Suprapubic skin (tissue), 4 donors: Measurements from ENCODE around the gene AUTS2. TPM values are rescaled to one million over a fixed set of nuclear protein-coding genes. Genes with fewer than 3 reads are reported as not detected.

Source experiments
- DNase-seq, 2 donors: peaks; one replicate each; pipeline ENCODE4 v3.0.0-alpha.2; 2019; ENCODE audit warnings: low spot score in 2 of 2
- H3K27ac ChIP-seq: fragments of 200-600 bp; sonication (generic); one replicate; pipeline ENCODE4 v1.5.1; 2019
- H3K27me3 ChIP-seq: fragments of 200-600 bp; sonication (generic); one replicate; pipeline ENCODE4 v1.5.1; 2019
- H3K36me3 ChIP-seq: fragments of 200-600 bp; sonication (generic); one replicate; pipeline ENCODE4 v1.5.1; 2019
- H3K4me1 ChIP-seq: fragments of 200-600 bp; sonication (generic); one replicate; pipeline ENCODE4 v1.5.1; 2019
- H3K4me3 ChIP-seq: fragments of 200-600 bp; sonication (generic); one replicate; pipeline ENCODE4 v1.5.1; 2019; ENCODE audit warnings: mild to moderate bottlenecking
- H3K9me3 ChIP-seq: fragments of 200-600 bp; sonication (generic); one replicate; pipeline ENCODE4 v1.5.1; 2019
- CTCF ChIP-seq, 2 donors: fragments of 200-600 bp in 1 of 2; fragments of 450-650 bp in 1 of 2; sonication (generic) in 1 of 2; IDR thresholded peaks; one replicate each; pipeline ENCODE4 v1.5.1; 2016 to 2019; ENCODE audit warnings: antibody characterized with exemption in 2 of 2, mild to moderate bottlenecking in 1 of 2, moderate library complexity in 1 of 2
- EP300 ChIP-seq: sonication (generic); formaldehyde crosslinking; IDR thresholded peaks from one replicate; pipeline ENCODE4 v1.6.1; 2017; ENCODE audit warnings: antibody characterized with exemption
- POLR2A ChIP-seq, 2 donors: fragments of 450-650 bp; IDR thresholded peaks; one replicate each; pipeline ENCODE4 v1.6.1; 2017; ENCODE audit warnings: antibody characterized with exemption in 2 of 2, mild to moderate bottlenecking in 2 of 2, moderate library complexity in 2 of 2
- POLR2AphosphoS5 ChIP-seq, 3 donors: sonication (generic); formaldehyde crosslinking; IDR thresholded peaks; one replicate each; pipeline ENCODE4 v1.6.1; 2017; ENCODE audit warnings: antibody characterized with exemption in 3 of 3
- WGBS: methylation state at CpG from one replicate; pipeline ENCODE4 v1.1.5; 2018; 5-methylcytosine and 5-hydroxymethylcytosine counted together
- total RNA-seq, 4 donors: library from RNA; depleted of rRNA; stranded (reverse); fragments of >200 nt; gene quantifications; one replicate each; pipeline ENCODE4 v1.1.0, GENCODE V29; 2016

The AUTS2 gene
- total RNA-seq, 4 donors from 2014 or later = 31.0 to 102 (median 56.4) TPM

GRCh38 chr7:69668339-69668870, 70.1 kb downstream of the AUTS2 start:
- H3K27me3 ChIP-seq = no peaks in the 10 kb centered on the region
- H3K36me3 ChIP-seq = no peaks in the 10 kb centered on the region
- 31% methylated on average over 1 of the region's 1 CpG for WGBS
- TF ChIP-seq POLR2A (IDR thresholded peaks at IDR 0.05) (no peak), EP300 (no peak), CTCF (IDR thresholded peaks at IDR 0.05) (no peak), POLR2AphosphoS5 (IDR thresholded peaks at IDR 0.05) (no peak)
- no peak for DNase-seq
- no peak overlapping the region for H3K27ac ChIP-seq
- H3K4me3 ChIP-seq = no peak overlapping the region
- H3K4me1 ChIP-seq = peaks cover 20% of the 10 kb centered on the region
- H3K9me3 ChIP-seq = no peaks in the 10 kb centered on the region

- TF ChIP-seq POLR2AphosphoS5 (IDR thresholded peaks at IDR 0.05) (no peak), CTCF (IDR thresholded peaks at IDR 0.05) (no peak), EP300 (no peak)
- DNase-seq = no peak
- 25% methylated on average over 4 of the region's 4 CpGs for WGBS
- no peaks in the 10 kb centered on the region for H3K36me3 ChIP-seq
- H3K27me3 ChIP-seq = no peaks in the 10 kb centered on the region
- peaks cover 35% of the 10 kb centered on the region for H3K4me1 ChIP-seq
- no peaks in the 10 kb centered on the region for H3K9me3 ChIP-seq
- H3K27ac ChIP-seq = no peak overlapping the region
- H3K4me3 ChIP-seq = no peak overlapping the region
Measured at GRCh38 chr7:69670701-69671100, 72.4 kb downstream of the AUTS2 start.

GRCh38 chr7:69673074-69673473, 74.8 kb downstream of the AUTS2 start:
- no peak for DNase-seq
- TF ChIP-seq EP300 (no peak), POLR2AphosphoS5 (IDR thresholded peaks at IDR 0.05) (no peak), POLR2A (IDR thresholded peaks at IDR 0.05) (no peak), CTCF (IDR thresholded peaks at IDR 0.05) (no peak)
- no peak overlapping the region for H3K27ac ChIP-seq
- peaks cover 45% of the 10 kb centered on the region for H3K4me1 ChIP-seq
- H3K27me3 ChIP-seq = no peaks in the 10 kb centered on the region
- H3K4me3 ChIP-seq = no peak overlapping the region
- no peaks in the 10 kb centered on the region for H3K9me3 ChIP-seq
- 100% methylated on average over 2 of the region's 2 CpGs for WGBS
- no peaks in the 10 kb centered on the region for H3K36me3 ChIP-seq

- WGBS = 59% methylated on average over 4 of the region's 4 CpGs
- Histone ChIP-seq H3K4me1 (peaks cover 55% of the 10 kb centered on the region), H3K9me3 (no peaks in the 10 kb centered on the region), H3K4me3 (no peak overlapping the region), H3K27ac (no peak overlapping the region), H3K36me3 (no peaks in the 10 kb centered on the region), H3K27me3 (no peaks in the 10 kb centered on the region)
- no peak for DNase-seq
- TF ChIP-seq CTCF (IDR thresholded peaks at IDR 0.05) (no peak), POLR2A (IDR thresholded peaks at IDR 0.05) (no peak), EP300 (no peak), POLR2AphosphoS5 (IDR thresholded peaks at IDR 0.05) (no peak)
Measured at GRCh38 chr7:69674701-69675182, 76.5 kb downstream of the AUTS2 start.

- no peaks in the 10 kb centered on the region for H3K9me3 ChIP-seq
- H3K4me1 ChIP-seq = peaks cover 42% of the 10 kb centered on the region
- TF ChIP-seq POLR2A (IDR thresholded peaks at IDR 0.05) (no peak), POLR2AphosphoS5 (IDR thresholded peaks at IDR 0.05) (no peak), EP300 (no peak), CTCF (IDR thresholded peaks at IDR 0.05) (no peak)
- no peak for DNase-seq
- no peak overlapping the region for H3K27ac ChIP-seq
- H3K36me3 ChIP-seq = no peaks in the 10 kb centered on the region
- H3K4me3 ChIP-seq = no peak overlapping the region
- H3K27me3 ChIP-seq = no peaks in the 10 kb centered on the region
Measured at GRCh38 chr7:69676247-69676646, 78.0 kb downstream of the AUTS2 start.
